Panc1 (cell line): Measurements from ENCODE around the gene ADGRV1. TPM values are rescaled to one million over a fixed set of nuclear protein-coding genes. Genes with fewer than 3 reads are reported as not detected.
"Not testable (repeated sequence)": the region's sequence is repeated elsewhere in the genome, so short reads cannot be mapped to it uniquely, and the experiment has no call there.

Experiments used
- ATAC-seq: fragments of 200-7000 bp; cut with Tn5 transposase; 2 replicates; pipeline ENCODE4 v1.9.1; 2020; ENCODE audit warnings: mild to moderate bottlenecking, moderate library complexity
- BruUV-seq: library from RNA; stranded (reverse); fragments of 400-500 nt; replicated peaks from 2 replicates; lab custom pipeline; 2021; lab: Mats Ljungman, UMichigan
- CTCF ChIA-PET: fragments of 300-600 bp; sonication (Branson Sonifier 250); formaldehyde crosslinking; loops from one replicate; lab custom pipeline; 2022; ENCODE audit warnings: antibody characterized with exemption; lab: Charles Lee
- POLR2A ChIA-PET: fragments of 300-600 bp; sonication (Branson Sonifier 250); formaldehyde crosslinking; loops from one replicate; lab custom pipeline; 2022; ENCODE audit warnings: antibody characterized with exemption; lab: Charles Lee
- DNase-seq: peaks from one replicate; pipeline ENCODE4 v3.0.0-alpha.2; 2010; ENCODE audit warnings: low read depth, low spot score
- H3K27ac ChIP-seq: 2 replicates; pipeline ENCODE4 v1.5.1; 2011; ENCODE audit warnings: mild to moderate bottlenecking, low read length, inconsistent platforms
- H3K27me3 ChIP-seq: fragments of 200-500 bp; sonication (Bioruptor generic); 2 replicates; pipeline ENCODE4 v1.6.0; 2014; ENCODE audit warnings: low read length, inconsistent platforms; ENCODE audit not compliant: control insufficient read depth, insufficient read depth
- H3K36me3 ChIP-seq: fragments of 200-500 bp; sonication (Bioruptor generic); 2 replicates; pipeline ENCODE4 v1.5.1; 2014; ENCODE audit warnings: inconsistent platforms, mild to moderate bottlenecking, low read length, moderate library complexity; ENCODE audit not compliant: control insufficient read depth, insufficient read depth
- H3K4me1 ChIP-seq: 2 replicates; pipeline ENCODE4 v1.5.1; 2011; ENCODE audit warnings: inconsistent platforms, mild to moderate bottlenecking, low read length, moderate library complexity; ENCODE audit not compliant: control insufficient read depth, insufficient read depth
- H3K4me3 ChIP-seq, 2 experiments: 2 replicates each; pipeline ENCODE4 v1.5.1; 2011 to 2012; ENCODE audit warnings: low read depth in 2 of 2, low read length in 2 of 2, mild to moderate bottlenecking in 2 of 2, inconsistent platforms in 1 of 2, moderate library complexity in 1 of 2
- H3K9me3 ChIP-seq: fragments of 200-500 bp; sonication (Bioruptor generic); 2 replicates; pipeline ENCODE4 v1.5.1; 2014; ENCODE audit warnings: low read depth, mild to moderate bottlenecking, inconsistent platforms, low read length, moderate library complexity; ENCODE audit not compliant: control insufficient read depth, insufficient read depth
- CTCF ChIP-seq: fragments of 450-650 bp; IDR thresholded peaks from 2 replicates; pipeline ENCODE4 v1.5.1; 2017; ENCODE audit warnings: mild to moderate bottlenecking
- POLR2AphosphoS5 ChIP-seq: IDR thresholded peaks from 2 replicates; pipeline ENCODE4 v1.6.1; 2012; ENCODE audit warnings: mild to moderate bottlenecking, low read depth, low read length, moderate library complexity
- REST ChIP-seq, 2 experiments: IDR thresholded peaks; 2 replicates each; pipeline ENCODE4 v1.6.1; 2011 to 2012; ENCODE audit warnings: low read depth in 2 of 2, control low read depth in 1 of 2, low read length in 1 of 2, mild to moderate bottlenecking in 1 of 2, moderate library complexity in 1 of 2; ENCODE audit not compliant: insufficient read depth in 1 of 2
- SIN3A ChIP-seq: IDR thresholded peaks from 2 replicates; pipeline ENCODE4 v1.6.1; 2012; ENCODE audit warnings: low read depth, mild to moderate bottlenecking, low read length, moderate library complexity, borderline replicate concordance; ENCODE audit not compliant: insufficient read depth
- TCF7L2 ChIP-seq: IDR thresholded peaks from 2 replicates; pipeline ENCODE4 v1.6.1; 2011; ENCODE audit warnings: mild to moderate bottlenecking, low read depth, low read length, inconsistent platforms
- in situ Hi-C: cut with HindIII; loops from 2 replicates; pipeline ENCODE4 v1.10.0; 2016; ENCODE audit warnings: low sequenced_read_pairs, low pct_unique_long_range_greater_than_20kb
- intact Hi-C: fragments of 100-400 bp; cut with micrococcal nuclease; formaldehyde crosslinking; loops from one replicate; pipeline ENCODE4 v1.10.0; 2022; ENCODE audit not compliant: unreplicated experiment
- total RNA-seq: library from RNA; stranded (reverse); gene quantifications from one replicate; pipeline ENCODE4 v1.2.1, GENCODE V29; 2021; ENCODE audit not compliant: unreplicated experiment

Gene ADGRV1
- total RNA-seq, 1 experiment from 2014 or later, result 0.49 TPM

GRCh38 chr5:91049112-91049511 lies 490.5 kb downstream of the ADGRV1 start:
- no peaks in the 10 kb centered on the region for H3K9me3 ChIP-seq
- CTCF ChIA-PET, result no interaction called here
- no peaks in the 10 kb centered on the region for H3K36me3 ChIP-seq
- H3K4me1 ChIP-seq, result peaks cover 8% of the 10 kb centered on the region; the same call in 1 of the 2 replicates
- DNase-seq (peak; percentile 32), ATAC-seq (peak; percentile 87)
- H3K27ac ChIP-seq, result peak overlapping the region; percentile 65; the same call in 1 of the 2 replicates
- in situ Hi-C loops (no loop called here), intact Hi-C loops (no loop called here)
- H3K27me3 ChIP-seq, result no peaks in the 10 kb centered on the region
- BruUV-seq, result no TSS peak
- TF ChIP-seq SIN3A, result no peak
- peak; percentile 2; the same call in 1 of the 2 replicates for TF ChIP-seq CTCF
- TF ChIP-seq REST (IDR thresholded peaks at IDR 0.05; ENCODE audit: insufficient read depth in 1 of 2, low read depth in 2 of 2, low read length in 1 of 2), result no peak
- TF ChIP-seq POLR2AphosphoS5, result 0 out of 2 replicates have a peak, but pooled peaks have one; percentile 45
- TF ChIP-seq TCF7L2, result no peak
- no peak overlapping the region for H3K4me3 ChIP-seq
- POLR2A ChIA-PET, result interaction anchor here (0.6 to 1.2 kb wide), 2 partner anchors 22 to 332 kb away, joined by 3 to 6 read pairs; no protein-coding TSS in a partner anchor

DNA sequence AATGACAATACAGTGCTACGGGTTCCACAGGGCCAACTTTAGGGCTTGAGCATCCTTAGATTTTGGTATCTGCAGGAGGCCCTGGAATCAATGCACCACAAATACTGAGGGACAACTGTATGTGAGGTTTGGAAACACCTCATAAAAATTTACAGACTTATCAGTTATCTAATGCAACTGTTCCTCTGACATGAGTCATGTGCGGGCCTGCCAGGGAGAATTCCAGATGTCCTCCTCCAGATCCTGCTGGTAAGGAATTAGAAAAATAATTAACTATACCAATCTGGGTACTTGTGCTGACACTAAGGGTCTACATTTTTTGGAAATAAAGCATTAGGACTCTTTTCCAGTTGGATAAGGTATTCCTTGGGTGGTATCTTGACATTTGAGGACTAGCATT lies 491.2 kb downstream of the ADGRV1 start:
- POLR2A ChIA-PET, result no interaction called here
- CTCF ChIA-PET, result no interaction called here
- no peak overlapping the region for H3K4me3 ChIP-seq
- H3K27me3 ChIP-seq, result no peaks in the 10 kb centered on the region
- no peaks in the 10 kb centered on the region for H3K9me3 ChIP-seq
- TF ChIP-seq REST (IDR thresholded peaks at IDR 0.05; ENCODE audit: insufficient read depth in 1 of 2, low read depth in 2 of 2, low read length in 1 of 2), result no peak
- TF ChIP-seq CTCF, result no peak
- TF ChIP-seq POLR2AphosphoS5, result no peak
- no peak for TF ChIP-seq TCF7L2
- TF ChIP-seq SIN3A, result no peak
- H3K27ac ChIP-seq, result peak overlapping the region; percentile 65
- DNase-seq (no peak), ATAC-seq (peak; percentile 74)
- no TSS peak for BruUV-seq
- H3K4me1 ChIP-seq, result peaks cover 8% of the 10 kb centered on the region; the same call in 1 of the 2 replicates
- H3K36me3 ChIP-seq, result no peaks in the 10 kb centered on the region
- intact Hi-C loops, result no loop called here
- in situ Hi-C loops, result no loop called here

DNA sequence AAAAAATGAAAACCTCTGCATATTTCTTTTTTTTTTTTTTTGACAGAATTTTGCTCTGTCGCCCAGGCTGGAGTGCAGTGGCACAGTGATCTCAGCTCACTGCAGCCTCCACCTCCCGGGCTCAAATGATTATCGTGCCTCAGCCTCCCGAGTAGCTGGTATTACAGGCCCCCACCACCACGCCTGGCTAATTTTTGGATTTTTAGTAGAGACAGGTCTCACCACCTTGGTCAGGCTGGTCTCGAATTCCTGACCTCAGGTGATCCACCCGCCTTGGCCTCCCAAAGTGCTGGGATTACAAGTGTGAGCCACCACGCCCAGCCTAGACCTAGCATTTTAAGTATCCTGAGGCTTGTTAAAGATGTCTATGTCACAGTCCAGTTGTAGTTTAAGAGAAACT lies 493.8 kb downstream of the ADGRV1 start:
- POLR2A ChIA-PET, ATAC-seq, H3K4me1 ChIP-seq, in situ Hi-C loops, CTCF ChIA-PET, H3K27ac ChIP-seq, H3K36me3 ChIP-seq, BruUV-seq, H3K9me3 ChIP-seq, H3K27me3 ChIP-seq, H3K4me3 ChIP-seq, intact Hi-C loops, DNase-seq: not testable (repeated sequence)
